Choroid plexus epithelial cell (primary cell): ENCODE data around the gene CHMP3.

ENCODE experiments used
- DNase-seq: peaks from one replicate; pipeline ENCODE4 v3.0.0-alpha.2; 2010; ENCODE audit warnings: low read depth
- H3K4me3 ChIP-seq: 2 replicates; pipeline ENCODE4 v1.5.1; 2011; ENCODE audit warnings: low read depth, mild to moderate bottlenecking, control low read depth, low read length, moderate library complexity
- TF ChIP-seq, protein P1 (sequence below): conservative IDR thresholded peaks from 2 replicates; pipeline ENCODE4 v1.5.1; 2011; ENCODE audit warnings: low read depth, mild to moderate bottlenecking, control low read depth, inconsistent platforms, low read length, moderate library complexity

The CHMP3 gene

DNA sequence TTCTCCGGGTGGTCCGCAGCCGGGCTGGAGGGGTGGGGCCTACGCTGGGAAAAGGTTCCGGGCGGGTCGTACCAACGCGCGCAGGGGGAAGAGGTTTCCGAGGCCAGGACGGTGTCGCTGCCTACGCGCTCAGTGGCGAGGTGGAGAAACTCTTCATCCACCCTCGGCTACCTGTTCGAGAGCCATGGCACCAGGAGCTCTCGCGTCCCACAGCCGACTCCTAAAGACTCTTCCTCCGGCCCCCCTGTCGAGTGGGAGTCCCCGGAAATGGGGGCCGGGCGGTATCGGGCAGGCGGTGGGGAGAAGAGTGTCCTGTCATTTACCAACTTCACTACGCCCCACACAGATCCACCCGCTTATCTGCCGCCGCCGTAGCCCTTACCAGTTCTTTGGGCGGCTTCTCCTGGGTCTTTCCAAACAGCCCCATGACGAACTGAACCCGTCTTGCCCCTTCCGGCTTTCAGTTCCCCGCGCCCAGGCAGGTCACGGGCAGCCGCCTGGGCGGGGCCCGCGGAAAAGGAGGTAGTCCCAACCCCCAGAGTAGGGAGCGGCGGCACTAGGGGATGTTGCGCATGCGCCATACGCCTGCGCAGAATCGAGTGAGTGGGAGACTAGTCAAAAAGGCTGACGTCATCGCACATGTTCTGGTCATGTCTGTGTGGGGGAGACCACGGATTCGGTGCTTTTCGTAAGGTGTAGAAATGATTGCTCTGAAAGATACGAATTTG lies at the start of gene CHMP3:
TSS of gene CHMP3 (minus strand) at position 522 of the 728 bp plus-strand sequence. CDS start at position 427, 95 bp downstream.
- peak; percentile 98 for DNase-seq
- H3K4me3 ChIP-seq = peak within 1 kb of the TSS; percentile 88
- TF ChIP-seq, protein P1, sequence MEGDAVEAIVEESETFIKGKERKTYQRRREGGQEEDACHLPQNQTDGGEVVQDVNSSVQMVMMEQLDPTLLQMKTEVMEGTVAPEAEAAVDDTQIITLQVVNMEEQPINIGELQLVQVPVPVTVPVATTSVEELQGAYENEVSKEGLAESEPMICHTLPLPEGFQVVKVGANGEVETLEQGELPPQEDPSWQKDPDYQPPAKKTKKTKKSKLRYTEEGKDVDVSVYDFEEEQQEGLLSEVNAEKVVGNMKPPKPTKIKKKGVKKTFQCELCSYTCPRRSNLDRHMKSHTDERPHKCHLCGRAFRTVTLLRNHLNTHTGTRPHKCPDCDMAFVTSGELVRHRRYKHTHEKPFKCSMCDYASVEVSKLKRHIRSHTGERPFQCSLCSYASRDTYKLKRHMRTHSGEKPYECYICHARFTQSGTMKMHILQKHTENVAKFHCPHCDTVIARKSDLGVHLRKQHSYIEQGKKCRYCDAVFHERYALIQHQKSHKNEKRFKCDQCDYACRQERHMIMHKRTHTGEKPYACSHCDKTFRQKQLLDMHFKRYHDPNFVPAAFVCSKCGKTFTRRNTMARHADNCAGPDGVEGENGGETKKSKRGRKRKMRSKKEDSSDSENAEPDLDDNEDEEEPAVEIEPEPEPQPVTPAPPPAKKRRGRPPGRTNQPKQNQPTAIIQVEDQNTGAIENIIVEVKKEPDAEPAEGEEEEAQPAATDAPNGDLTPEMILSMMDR = no peak

- TF ChIP-seq, protein P1 = no peak
- no peak for DNase-seq
- no peak overlapping the region for H3K4me3 ChIP-seq
These were observed 47.6 kb upstream of the CHMP3 start for GRCh38 chr2:86610871-86611270.

DNA sequence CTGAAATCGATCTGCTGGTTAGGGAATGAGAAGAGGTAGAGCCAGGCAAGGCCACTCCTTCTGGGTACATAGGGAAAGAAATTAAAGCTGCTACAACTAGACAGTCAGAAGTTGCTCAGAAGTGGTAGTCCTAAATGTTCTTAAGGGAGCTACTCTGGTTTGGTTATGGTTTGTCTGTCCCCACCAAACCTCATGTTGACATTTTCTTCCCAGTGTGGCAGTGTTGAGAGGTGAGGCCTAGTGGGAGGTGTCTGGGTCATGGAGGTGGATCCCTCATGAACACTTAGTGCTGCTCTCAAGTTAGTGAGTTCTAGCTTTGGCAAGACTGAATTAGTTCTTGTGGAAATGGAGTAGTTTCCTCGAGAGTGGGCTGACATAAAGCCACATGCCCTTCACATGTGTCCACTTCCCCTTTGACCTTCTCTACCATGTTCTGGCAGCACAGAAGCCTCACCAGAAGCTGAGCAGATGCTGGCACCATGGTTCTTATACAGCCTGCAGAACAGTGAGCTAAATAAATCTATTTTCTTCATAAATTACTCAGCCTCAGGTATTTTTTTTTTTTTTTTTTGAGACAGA lies 45.7 kb upstream of the CHMP3 start:
- H3K4me3 ChIP-seq = no peak overlapping the region
- TF ChIP-seq, protein P1 = no peak
- no peak for DNase-seq

GRCh38 chr2:86603905-86604304 lies 40.7 kb upstream of the CHMP3 start:
- TF ChIP-seq, protein P1 = no peak

GRCh38 chr2:86598966-86599365 lies 35.7 kb upstream of the CHMP3 start:
- TF ChIP-seq, protein P1 = no peak
- H3K4me3 ChIP-seq = no peak overlapping the region
- DNase-seq = no peak

More at GRCh38 chr2:86603905-86604304, 40.7 kb upstream of the CHMP3 start:
- H3K4me3 ChIP-seq = no peak overlapping the region
- no peak for DNase-seq

GRCh38 chr2:86596118-86596517 lies 32.9 kb upstream of the CHMP3 start:
- TF ChIP-seq, protein P1 = no peak
- no peak overlapping the region for H3K4me3 ChIP-seq
- DNase-seq = no peak

- TF ChIP-seq, protein P1 = no peak
- no peak overlapping the region for H3K4me3 ChIP-seq
- no peak for DNase-seq
These were observed 30.0 kb upstream of the CHMP3 start for GRCh38 chr2:86593266-86593665.
